ENCODE measurements around the gene MRPL24. TPM values are rescaled to one million over a fixed set of nuclear protein-coding genes. Genes with fewer than 3 reads are reported as not detected.
A peak's percentile ranks its signal among the peaks of the same experiment; 100 is the strongest.

MRPL24 gene
- total and polyA plus RNA-seq, 2 of the 4 experiments (the other 2 are of a cell fraction) = 68.8 to 99.5 TPM

GRCh38 chr1:156727492-156727891 is 13.4 kb downstream of the MRPL24 start:
- Histone ChIP-seq H3K9me1 (ENCODE audit: insufficient read depth, low read length) (peaks cover 8% of the 10 kb centered on the region; the same call in 1 of the 2 replicates), H4K20me1 (ENCODE audit: insufficient read depth, low read length) (peaks cover 37% of the 10 kb centered on the region), H2BK5ac (ENCODE audit: low read depth, low read length, poor library complexity, severe bottlenecking) (no peak overlapping the region), H2AK9ac (replicated peaks; ENCODE audit: low read depth, low read length, poor library complexity) (peak overlapping the region; percentile 98), H3K18ac (ENCODE audit: low read depth, low read length) (no peak overlapping the region), H3K4me1 (ENCODE audit: control insufficient read depth, insufficient read depth, low read length) (peaks cover 8% of the 10 kb centered on the region), H4K5ac (ENCODE audit: low read depth, low read length) (no peak overlapping the region), H3K14ac (replicated peaks; ENCODE audit: low read depth, low read length) (peak overlapping the region; percentile 99; the same call in 1 of the 2 replicates), H3K27ac (ENCODE audit: insufficient read depth, low read length) (no peak overlapping the region; the same call in 1 of the 2 replicates), H3K9ac (ENCODE audit: low read depth, low read length) (peak overlapping the region; percentile 92), H3K56ac (ENCODE audit: extremely low read depth, insufficient read depth, low read length) (peak overlapping the region; percentile 92; the same call in 1 of the 2 replicates), H3K4me2 (ENCODE audit: low read depth, low read length) (peak overlapping the region; percentile 98), H3K4me3 (ENCODE audit: insufficient read depth, low read depth, low read length) (peak overlapping the region; percentile 60), H2AFZ (replicated peaks; ENCODE audit: low read length, poor library complexity) (no peak overlapping the region), H4K8ac (ENCODE audit: low read depth in 2 of 2, low read length in 2 of 2) (peak overlapping the region; percentile 98 to 99; a peak in 2 of 4 replicates), H2BK15ac (ENCODE audit: low read depth, low read length) (no peak overlapping the region), H3K4ac (ENCODE audit: low read depth, low read length) (peak overlapping the region; percentile 99), H2AK5ac (ENCODE audit: low read depth, low read length) (no peak overlapping the region; the same call in 1 of the 2 replicates), H3K23ac (ENCODE audit: low read depth, low read length) (peak overlapping the region; percentile 99; the same call in 1 of the 2 replicates), H2BK120ac (ENCODE audit: low read depth, low read length) (no peak overlapping the region), H4K91ac (ENCODE audit: insufficient read depth, low read depth, low read length) (peak overlapping the region; percentile 95), H3K27me3 (ENCODE audit: control insufficient read depth, insufficient read depth, low read length) (no peaks in the 10 kb centered on the region), H2BK20ac (ENCODE audit: low read depth, low read length) (no peak overlapping the region), H3K36me3 (ENCODE audit: control insufficient read depth, insufficient read depth, low read length) (peaks cover 26% of the 10 kb centered on the region), H3K9me3 (ENCODE audit: control insufficient read depth, insufficient read depth, low read length) (no peaks in the 10 kb centered on the region), H3K79me1 (ENCODE audit: low read depth in 1 of 2, low read length in 2 of 2) (peaks cover 28 to 70% of the 10 kb centered on the region in 2 experiments)
- in situ Hi-C loops (cut with MboI; ENCODE audit: low sequenced_read_pairs) = no loop called here
- dilution Hi-C loops (cut with HindIII; ENCODE audit: low sequenced_read_pairs, unreplicated experiment) = no loop called here
- BruUV-seq (replicated peaks) = no TSS peak
- ATAC-seq (ENCODE audit: low read depth) (no peak), DNase-seq (no peak)
- intact Hi-C loops (cut with micrococcal nuclease) = loop anchor here (2.0 to 10.0 kb wide), 3 partner anchors 39 to 223 kb away; partner anchors contain the start of genes LRRC71, MEF2D and PRCC
- ChIA-PET CTCF (interaction anchor here (0.6 to 6.3 kb wide), 4 partner anchors 13 to 133 kb away, joined by 4 to 104 read pairs (median 23); partner anchors contain the start of gene NTRK1), POLR2A (ENCODE audit: unreplicated experiment) (no interaction called here)
- WGBS, 2 experiments (ENCODE audit: extremely low coverage in 2 of 2, insufficient read length in 1 of 2) = 88% methylated on average over 2 of the region's 7 CpGs; no CpG with 5 or more reads in 1 of the 2 experiments
- TF ChIP-seq CTCF (conservative IDR thresholded peaks at IDR 0.05; ENCODE audit: low read depth, low read length) (no peak), MAFK (IDR thresholded peaks at IDR 0.05; ENCODE audit: low read depth, low read length) (no peak), POLR2A (IDR thresholded peaks at IDR 0.05; ENCODE audit: low read depth, low read length) (no peak), NFE2L2 (IDR thresholded peaks at IDR 0.05; ENCODE audit: low read depth, low read length) (no peak), MXI1 (IDR thresholded peaks at IDR 0.05; ENCODE audit: borderline replicate concordance, low read depth, low read length) (no peak)

Measured in IMR-90 (cell line).